HL-60 (cell line): ENCODE results near the gene CXCL13.

Source experiments
- POLR2AphosphoS5 ChIP-seq: IDR thresholded peaks from 2 replicates; pipeline ENCODE4 v1.6.1; 2012; ENCODE audit warnings: low read depth
- TF ChIP-seq, protein P1 (sequence below): IDR thresholded peaks from one replicate; pipeline ENCODE4 v1.5.1; 2011; ENCODE audit warnings: low read length, control low read depth, inconsistent platforms; ENCODE audit not compliant: insufficient read depth
- TF ChIP-seq, protein P2 (sequence below): IDR thresholded peaks from 2 replicates; pipeline ENCODE4 v1.6.1; 2012; ENCODE audit warnings: low read depth; ENCODE audit not compliant: insufficient replicate concordance

DNA sequence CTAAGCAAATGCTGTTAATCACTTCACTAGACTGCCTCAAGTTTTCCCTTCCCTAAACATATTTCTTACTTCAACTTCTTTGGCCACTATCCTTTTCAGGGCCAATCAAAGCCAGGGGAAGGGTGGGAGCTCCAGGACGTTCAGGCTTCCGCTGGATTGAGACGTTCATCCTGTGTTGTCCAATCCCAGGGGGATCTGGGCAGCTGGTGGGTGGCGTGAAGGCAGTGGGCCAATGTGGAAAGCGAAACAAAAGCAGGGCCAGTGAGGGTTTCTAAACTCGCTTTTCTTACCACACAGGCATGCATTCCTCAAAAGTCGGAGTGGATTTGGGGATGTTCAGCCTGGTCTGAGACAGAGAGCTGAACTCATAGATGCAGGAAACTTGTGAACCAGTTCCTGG, 7.6 kb downstream of the CXCL13 start:
- TF ChIP-seq, protein P1, sequence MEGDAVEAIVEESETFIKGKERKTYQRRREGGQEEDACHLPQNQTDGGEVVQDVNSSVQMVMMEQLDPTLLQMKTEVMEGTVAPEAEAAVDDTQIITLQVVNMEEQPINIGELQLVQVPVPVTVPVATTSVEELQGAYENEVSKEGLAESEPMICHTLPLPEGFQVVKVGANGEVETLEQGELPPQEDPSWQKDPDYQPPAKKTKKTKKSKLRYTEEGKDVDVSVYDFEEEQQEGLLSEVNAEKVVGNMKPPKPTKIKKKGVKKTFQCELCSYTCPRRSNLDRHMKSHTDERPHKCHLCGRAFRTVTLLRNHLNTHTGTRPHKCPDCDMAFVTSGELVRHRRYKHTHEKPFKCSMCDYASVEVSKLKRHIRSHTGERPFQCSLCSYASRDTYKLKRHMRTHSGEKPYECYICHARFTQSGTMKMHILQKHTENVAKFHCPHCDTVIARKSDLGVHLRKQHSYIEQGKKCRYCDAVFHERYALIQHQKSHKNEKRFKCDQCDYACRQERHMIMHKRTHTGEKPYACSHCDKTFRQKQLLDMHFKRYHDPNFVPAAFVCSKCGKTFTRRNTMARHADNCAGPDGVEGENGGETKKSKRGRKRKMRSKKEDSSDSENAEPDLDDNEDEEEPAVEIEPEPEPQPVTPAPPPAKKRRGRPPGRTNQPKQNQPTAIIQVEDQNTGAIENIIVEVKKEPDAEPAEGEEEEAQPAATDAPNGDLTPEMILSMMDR, result no peak
- TF ChIP-seq, protein P2, sequence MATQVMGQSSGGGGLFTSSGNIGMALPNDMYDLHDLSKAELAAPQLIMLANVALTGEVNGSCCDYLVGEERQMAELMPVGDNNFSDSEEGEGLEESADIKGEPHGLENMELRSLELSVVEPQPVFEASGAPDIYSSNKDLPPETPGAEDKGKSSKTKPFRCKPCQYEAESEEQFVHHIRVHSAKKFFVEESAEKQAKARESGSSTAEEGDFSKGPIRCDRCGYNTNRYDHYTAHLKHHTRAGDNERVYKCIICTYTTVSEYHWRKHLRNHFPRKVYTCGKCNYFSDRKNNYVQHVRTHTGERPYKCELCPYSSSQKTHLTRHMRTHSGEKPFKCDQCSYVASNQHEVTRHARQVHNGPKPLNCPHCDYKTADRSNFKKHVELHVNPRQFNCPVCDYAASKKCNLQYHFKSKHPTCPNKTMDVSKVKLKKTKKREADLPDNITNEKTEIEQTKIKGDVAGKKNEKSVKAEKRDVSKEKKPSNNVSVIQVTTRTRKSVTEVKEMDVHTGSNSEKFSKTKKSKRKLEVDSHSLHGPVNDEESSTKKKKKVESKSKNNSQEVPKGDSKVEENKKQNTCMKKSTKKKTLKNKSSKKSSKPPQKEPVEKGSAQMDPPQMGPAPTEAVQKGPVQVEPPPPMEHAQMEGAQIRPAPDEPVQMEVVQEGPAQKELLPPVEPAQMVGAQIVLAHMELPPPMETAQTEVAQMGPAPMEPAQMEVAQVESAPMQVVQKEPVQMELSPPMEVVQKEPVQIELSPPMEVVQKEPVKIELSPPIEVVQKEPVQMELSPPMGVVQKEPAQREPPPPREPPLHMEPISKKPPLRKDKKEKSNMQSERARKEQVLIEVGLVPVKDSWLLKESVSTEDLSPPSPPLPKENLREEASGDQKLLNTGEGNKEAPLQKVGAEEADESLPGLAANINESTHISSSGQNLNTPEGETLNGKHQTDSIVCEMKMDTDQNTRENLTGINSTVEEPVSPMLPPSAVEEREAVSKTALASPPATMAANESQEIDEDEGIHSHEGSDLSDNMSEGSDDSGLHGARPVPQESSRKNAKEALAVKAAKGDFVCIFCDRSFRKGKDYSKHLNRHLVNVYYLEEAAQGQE, result no peak
- TF ChIP-seq POLR2AphosphoS5, result no peak
